GM19099 (cell line): ENCODE results near the gene MT1G.

Experiments
- POLR2A ChIP-seq: IDR thresholded peaks from 3 replicates; pipeline ENCODE4 v1.6.1; 2011; ENCODE audit warnings: low read depth; ENCODE audit not compliant: insufficient read length; ENCODE audit errors: extremely low read depth

MT1G gene

GRCh38 chr16:56617212-56618085 is 50.4 kb downstream of the MT1G start:
- TF ChIP-seq POLR2A, result no peak
